Esophagus muscularis mucosa (tissue), 3 donors: ENCODE results near the gene SIAH2.

Experiments
- CTCF ChIP-seq, 3 experiments: fragments of 200-600 bp in 2 of 3; fragments of 450-650 bp in 1 of 3; sonication (generic) in 2 of 3; IDR thresholded peaks; one replicate each; pipeline ENCODE4 v1.5.1; 2017 to 2019; ENCODE audit warnings: antibody characterized with exemption in 3 of 3, mild to moderate bottlenecking in 2 of 3, moderate library complexity in 1 of 3
- EP300 ChIP-seq: sonication (generic); formaldehyde crosslinking; IDR thresholded peaks from one replicate; pipeline ENCODE4 v1.6.1; 2017; ENCODE audit warnings: antibody characterized with exemption

- TF ChIP-seq CTCF (IDR thresholded peaks at IDR 0.05) (no peak), EP300 (no peak)
Measured at GRCh38 chr3:150729682-150730360, 33.1 kb downstream of the SIAH2 start.
